HG03060 (cell line): Measurements from ENCODE around the gene PLCH2.
"Not testable (repeated sequence)": the region's sequence is repeated elsewhere in the genome, so short reads cannot be mapped to it uniquely, and the experiment has no call there.

Experiments used
- ATAC-seq: cut with Tn5 transposase; IDR thresholded peaks from one replicate; pipeline ENCODE4 v1.9.1; 2021; ENCODE audit warnings: low read depth, moderate number of reproducible peaks; ENCODE audit not compliant: unreplicated experiment

PLCH2 gene

GRCh38 chr1:2476061-2476999 lies at the start of gene PLCH2:
Gene PLCH2 (plus strand): TSS chr1:2476289. CDS start chr1:2476589, 300 bp downstream.
- ATAC-seq = no peak

- ATAC-seq = no peak
These were observed 49.5 kb upstream of the PLCH2 start for GRCh38 chr1:2426540-2426939.

- no peak for ATAC-seq
These were observed 49.0 kb upstream of the PLCH2 start for GRCh38 chr1:2427051-2427450.

- no peak for ATAC-seq
These were observed 48.1 kb upstream of the PLCH2 start for GRCh38 chr1:2427976-2428375.

- ATAC-seq = no peak
These were observed 47.6 kb upstream of the PLCH2 start for GRCh38 chr1:2428490-2428889.

GRCh38 chr1:2429780-2430591 lies 46.1 kb upstream of the PLCH2 start:
- ATAC-seq = no peak

GRCh38 chr1:2430592-2430973 lies 45.5 kb upstream of the PLCH2 start:
- no peak for ATAC-seq

GRCh38 chr1:2431103-2431502 lies 45.0 kb upstream of the PLCH2 start:
- ATAC-seq = no peak

- ATAC-seq = no peak
These were observed 44.6 kb upstream of the PLCH2 start for GRCh38 chr1:2431518-2431917.

- ATAC-seq = no peak
These were observed 43.6 kb upstream of the PLCH2 start for GRCh38 chr1:2432441-2432844.

GRCh38 chr1:2433196-2433595 lies 42.9 kb upstream of the PLCH2 start:
- ATAC-seq = no peak

GRCh38 chr1:2433936-2434655 lies 42.0 kb upstream of the PLCH2 start:
- no peak for ATAC-seq

- ATAC-seq = no peak
These were observed 41.0 kb upstream of the PLCH2 start for GRCh38 chr1:2435091-2435490.

- ATAC-seq = no peak
These were observed 40.2 kb upstream of the PLCH2 start for GRCh38 chr1:2435746-2436355.

GRCh38 chr1:2436876-2437275 lies 39.2 kb upstream of the PLCH2 start:
- no peak for ATAC-seq

- ATAC-seq = no peak
These were observed 38.5 kb upstream of the PLCH2 start for GRCh38 chr1:2437617-2438016.

GRCh38 chr1:2438038-2438437 lies 38.1 kb upstream of the PLCH2 start:
- no peak for ATAC-seq

- no peak for ATAC-seq
These were observed 37.4 kb upstream of the PLCH2 start for GRCh38 chr1:2438641-2439040.

GRCh38 chr1:2439369-2439768 lies 36.7 kb upstream of the PLCH2 start:
- no peak for ATAC-seq

GRCh38 chr1:2440346-2440745 lies 35.7 kb upstream of the PLCH2 start:
- ATAC-seq = not testable (repeated sequence)
